ENCODE measurements around the gene PATJ. TPM values are rescaled to one million over a fixed set of nuclear protein-coding genes. Genes with fewer than 3 reads are reported as not detected.

PATJ gene
- total and polyA plus RNA-seq, 2 experiments from 2014 or later: 35.3 to 68.4 TPM

- no peak overlapping the region for H3K27ac Mint-ChIP-seq
- Histone ChIP-seq H3K4me3 (no peak overlapping the region), H3K4me1 (ENCODE audit: insufficient read depth) (peaks cover 24% of the 10 kb centered on the region), H3K36me3 (ENCODE audit: insufficient read depth) (peaks cover 17% of the 10 kb centered on the region), H2AFZ (no peak overlapping the region), H3K4me2 (no peak overlapping the region), H3K27me3 (ENCODE audit: insufficient read depth) (no peaks in the 10 kb centered on the region), H4K20me1 (replicated peaks; ENCODE audit: insufficient read depth) (no peaks in the 10 kb centered on the region), H3F3A (replicated peaks; ENCODE audit: low read depth) (no peaks in the 10 kb centered on the region), H3K9me2 (ENCODE audit: insufficient read depth) (peaks cover 3% of the 10 kb centered on the region; the same call in 1 of the 2 replicates), H3K27ac (ENCODE audit: low read depth) (no peak overlapping the region), H3K79me2 (replicated peaks; ENCODE audit: insufficient read depth) (no peaks in the 10 kb centered on the region)
- peaks cover 33% of the 10 kb centered on the region for H3K4me1 Mint-ChIP-seq
- ATAC-seq: no peak
- peaks cover 14% of the 10 kb centered on the region for H3K36me3 Mint-ChIP-seq (ENCODE audit: low read depth)
- H3K4me3 Mint-ChIP-seq: no peak overlapping the region
- no peaks in the 10 kb centered on the region for H3K9me3 Mint-ChIP-seq
- H3K27me3 Mint-ChIP-seq (ENCODE audit: insufficient read depth, low read depth, poor library complexity): no peaks in the 10 kb centered on the region
- no peak for TF ChIP-seq CTCF (conservative IDR thresholded peaks at IDR 0.05; ENCODE audit: low read depth in 2 of 2)
- DNase-seq (ENCODE audit: low spot score): no peak
Measured at GRCh38 chr1:61910035-61910434, 167.8 kb downstream of the PATJ start.

GRCh38 chr1:61914823-61915482 lies 172.7 kb downstream of the PATJ start:
- Histone ChIP-seq H3K4me2 (no peak overlapping the region), H4K20me1 (replicated peaks; ENCODE audit: insufficient read depth) (no peaks in the 10 kb centered on the region), H3K79me2 (replicated peaks; ENCODE audit: insufficient read depth) (no peaks in the 10 kb centered on the region), H2AFZ (no peak overlapping the region), H3K9me2 (ENCODE audit: insufficient read depth) (no peaks in the 10 kb centered on the region), H3K4me3 (no peak overlapping the region), H3K4me1 (ENCODE audit: insufficient read depth) (peaks cover 8% of the 10 kb centered on the region; the same call in 1 of the 2 replicates), H3F3A (replicated peaks; ENCODE audit: low read depth) (no peaks in the 10 kb centered on the region), H3K36me3 (ENCODE audit: insufficient read depth) (0 out of 2 replicates have a peak, but pooled peaks cover 4% of the 10 kb centered on the region), H3K27me3 (ENCODE audit: insufficient read depth) (no peaks in the 10 kb centered on the region), H3K27ac (ENCODE audit: low read depth) (peak overlapping the region; percentile 27; the same call in 1 of the 2 replicates)
- DNase-seq (ENCODE audit: low spot score) (no peak), ATAC-seq (no peak)
- TF ChIP-seq CTCF (conservative IDR thresholded peaks at IDR 0.05; ENCODE audit: low read depth in 2 of 2): no peak
- peaks cover 7% of the 10 kb centered on the region for H3K4me1 Mint-ChIP-seq
- no peak overlapping the region for H3K4me3 Mint-ChIP-seq
- H3K27ac Mint-ChIP-seq: no peak overlapping the region
- H3K27me3 Mint-ChIP-seq (ENCODE audit: insufficient read depth, low read depth, poor library complexity): no peaks in the 10 kb centered on the region
- H3K36me3 Mint-ChIP-seq (ENCODE audit: low read depth): peaks cover 34% of the 10 kb centered on the region; the same call in 2 of the 3 replicates
- no peaks in the 10 kb centered on the region for H3K9me3 Mint-ChIP-seq

- peak; percentile 53 for DNase-seq (ENCODE audit: low spot score)
- Mint-ChIP-seq H3K27me3 (ENCODE audit: insufficient read depth, low read depth, poor library complexity) (no peaks in the 10 kb centered on the region), H3K4me3 (no peak overlapping the region), H3K4me1 (peaks cover 4% of the 10 kb centered on the region; the same call in 2 of the 3 replicates), H3K36me3 (ENCODE audit: low read depth) (peaks cover 38% of the 10 kb centered on the region), H3K27ac (no peak overlapping the region), H3K9me3 (peaks cover 2% of the 10 kb centered on the region; the same call in 1 of the 3 replicates)
- Histone ChIP-seq H3K9me2 (ENCODE audit: insufficient read depth) (no peaks in the 10 kb centered on the region), H4K20me1 (replicated peaks; ENCODE audit: insufficient read depth) (no peaks in the 10 kb centered on the region), H3K4me2 (no peak overlapping the region), H3K79me2 (replicated peaks; ENCODE audit: insufficient read depth) (no peaks in the 10 kb centered on the region), H3K36me3 (ENCODE audit: insufficient read depth) (no peaks in the 10 kb centered on the region), H3K4me3 (no peak overlapping the region), H3F3A (replicated peaks; ENCODE audit: low read depth) (no peaks in the 10 kb centered on the region), H3K4me1 (ENCODE audit: insufficient read depth) (no peaks in the 10 kb centered on the region), H3K27me3 (ENCODE audit: insufficient read depth) (no peaks in the 10 kb centered on the region), H3K27ac (ENCODE audit: low read depth) (no peak overlapping the region), H2AFZ (no peak overlapping the region)
- ATAC-seq: no peak
- TF ChIP-seq ETS1 (IDR thresholded peaks at IDR 0.05) (no peak), CTCF (conservative IDR thresholded peaks at IDR 0.05; ENCODE audit: low read depth in 2 of 2) (peak; percentile 51 to 66)
Measured at GRCh38 chr1:61921435-61921834, 179.2 kb downstream of the PATJ start.
